C4-2B (cell line): ENCODE data around the gene IL18RAP.

ENCODE experiments used
- H3K27ac ChIP-seq: fragments of 450-650 bp; 2 replicates; pipeline ENCODE4 v1.5.1; 2017
- ZFX ChIP-seq: fragments of 450-650 bp; IDR thresholded peaks from 2 replicates; pipeline ENCODE4 v1.6.1; 2017
- TF ChIP-seq, protein P1 (sequence below): fragments of 450-650 bp; conservative IDR thresholded peaks from 2 replicates; pipeline ENCODE4 v1.5.1; 2017; ENCODE audit warnings: mild to moderate bottlenecking

The IL18RAP gene

DNA sequence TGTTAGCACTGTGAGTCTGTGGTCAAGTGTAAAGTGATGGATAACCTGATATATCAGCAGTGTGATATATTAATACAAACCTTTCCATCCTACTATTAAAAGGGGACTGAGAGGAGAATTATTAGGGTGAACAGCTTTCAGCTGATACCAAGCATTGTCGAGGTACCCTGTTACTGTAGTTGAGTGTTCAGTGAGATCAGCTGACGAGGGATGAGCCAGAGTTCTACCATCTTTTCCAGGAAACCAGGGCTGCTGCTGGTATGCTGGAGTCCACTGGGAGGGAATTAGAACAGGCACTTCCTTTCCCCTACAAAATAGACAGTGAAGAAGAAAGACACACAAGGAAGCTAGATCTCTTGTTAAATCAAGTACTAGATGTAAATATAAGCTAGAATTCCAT is 408 bp downstream of the IL18RAP start:
- TF ChIP-seq, protein P1, sequence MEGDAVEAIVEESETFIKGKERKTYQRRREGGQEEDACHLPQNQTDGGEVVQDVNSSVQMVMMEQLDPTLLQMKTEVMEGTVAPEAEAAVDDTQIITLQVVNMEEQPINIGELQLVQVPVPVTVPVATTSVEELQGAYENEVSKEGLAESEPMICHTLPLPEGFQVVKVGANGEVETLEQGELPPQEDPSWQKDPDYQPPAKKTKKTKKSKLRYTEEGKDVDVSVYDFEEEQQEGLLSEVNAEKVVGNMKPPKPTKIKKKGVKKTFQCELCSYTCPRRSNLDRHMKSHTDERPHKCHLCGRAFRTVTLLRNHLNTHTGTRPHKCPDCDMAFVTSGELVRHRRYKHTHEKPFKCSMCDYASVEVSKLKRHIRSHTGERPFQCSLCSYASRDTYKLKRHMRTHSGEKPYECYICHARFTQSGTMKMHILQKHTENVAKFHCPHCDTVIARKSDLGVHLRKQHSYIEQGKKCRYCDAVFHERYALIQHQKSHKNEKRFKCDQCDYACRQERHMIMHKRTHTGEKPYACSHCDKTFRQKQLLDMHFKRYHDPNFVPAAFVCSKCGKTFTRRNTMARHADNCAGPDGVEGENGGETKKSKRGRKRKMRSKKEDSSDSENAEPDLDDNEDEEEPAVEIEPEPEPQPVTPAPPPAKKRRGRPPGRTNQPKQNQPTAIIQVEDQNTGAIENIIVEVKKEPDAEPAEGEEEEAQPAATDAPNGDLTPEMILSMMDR = no peak
- TF ChIP-seq ZFX = no peak
- no peak overlapping the region for H3K27ac ChIP-seq

DNA sequence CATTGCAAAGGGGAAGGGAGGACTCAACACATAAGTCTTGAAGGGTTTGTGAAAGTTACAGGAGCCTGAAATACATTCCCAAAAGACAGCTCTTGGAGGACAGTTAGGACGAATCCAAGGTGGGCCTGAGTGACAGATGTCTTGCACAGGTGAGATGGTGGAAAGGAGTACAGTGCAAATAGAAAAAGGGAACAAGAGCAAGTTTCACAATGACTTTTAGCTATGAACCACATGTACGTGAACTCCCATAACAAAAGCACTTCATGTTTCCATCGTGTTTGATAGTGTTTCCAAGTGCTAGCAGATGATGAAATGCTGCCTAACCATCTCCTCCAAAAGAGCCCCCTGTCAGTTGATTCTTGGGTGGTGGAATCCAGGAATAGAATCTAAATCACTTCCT is 1.8 kb downstream of the IL18RAP start:
- TF ChIP-seq ZFX = no peak
- TF ChIP-seq, protein P1 = no peak
- no peak overlapping the region for H3K27ac ChIP-seq

DNA sequence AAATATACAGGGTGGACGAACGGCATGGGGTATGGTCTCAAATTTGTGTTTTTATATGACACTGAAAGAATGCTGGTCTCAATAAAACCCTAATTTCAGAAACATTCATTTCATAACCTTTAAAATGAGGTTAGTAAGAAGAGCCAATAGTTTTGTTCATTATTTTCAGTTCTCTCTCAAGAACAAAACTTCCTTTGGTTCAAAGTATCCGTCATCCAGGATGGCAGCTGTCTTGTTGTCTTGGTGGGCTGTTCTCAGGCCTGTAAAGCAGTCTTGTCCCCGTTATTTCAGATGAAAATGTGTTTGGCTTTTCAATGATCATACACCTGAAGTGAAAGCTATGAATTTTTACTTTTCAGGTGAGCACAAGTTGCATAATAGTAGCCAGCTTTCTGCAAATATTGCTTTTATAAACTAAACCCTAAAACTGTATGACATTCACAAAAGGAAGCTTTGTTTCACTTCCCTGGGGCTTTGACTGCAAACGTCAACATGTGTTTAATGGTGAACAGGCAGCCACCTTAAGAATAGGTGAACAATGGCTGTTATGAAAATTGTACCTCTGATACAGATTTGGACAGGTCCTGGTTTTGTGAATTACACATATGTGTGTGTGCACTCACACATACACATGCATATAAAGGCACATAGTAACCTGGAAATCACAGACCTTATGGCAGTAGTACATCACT is 2.6 kb downstream of the IL18RAP start:
- TF ChIP-seq ZFX = no peak
- TF ChIP-seq, protein P1 = no peak
- H3K27ac ChIP-seq = no peak overlapping the region

DNA sequence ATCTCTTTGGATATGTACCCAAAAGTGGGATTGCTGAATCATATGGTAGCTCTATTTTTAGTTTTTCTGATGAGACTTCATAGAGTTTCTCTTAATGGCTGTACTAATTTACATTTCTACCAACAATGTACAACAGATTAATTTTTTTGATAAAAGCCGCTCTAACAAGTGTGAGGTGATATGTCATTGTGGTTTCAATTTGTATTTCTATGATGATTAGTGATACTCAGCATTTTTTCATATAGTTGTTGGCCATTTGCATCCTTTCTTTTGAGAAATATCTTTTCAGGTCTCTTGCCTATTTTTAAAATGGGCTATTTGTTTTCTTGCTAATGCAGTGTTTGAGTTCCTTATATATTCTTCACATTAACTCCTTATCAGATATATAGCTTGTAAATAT is 4.3 kb downstream of the IL18RAP start:
- no peak overlapping the region for H3K27ac ChIP-seq
- TF ChIP-seq, protein P1 = no peak
- no peak for TF ChIP-seq ZFX

DNA sequence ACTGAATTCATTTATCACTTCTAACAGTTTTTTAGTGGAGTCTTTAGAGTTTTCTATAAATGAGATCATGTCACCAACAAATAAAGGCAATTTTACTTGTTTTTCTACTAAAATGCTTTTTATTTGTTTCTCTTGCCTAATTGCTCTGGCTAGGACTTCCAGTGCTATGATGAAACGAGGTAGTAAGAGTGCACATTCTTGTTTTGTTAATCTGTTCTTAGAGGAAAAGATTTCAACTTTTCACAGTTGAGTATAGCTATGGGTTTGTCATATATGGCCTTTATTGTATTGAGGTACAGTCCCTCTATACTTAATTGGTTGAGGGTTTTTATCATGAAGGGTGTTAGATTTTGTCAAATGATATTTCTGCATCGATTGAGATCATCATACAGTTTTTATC is 5.6 kb downstream of the IL18RAP start:
- TF ChIP-seq, protein P1 = no peak
- TF ChIP-seq ZFX = no peak
- H3K27ac ChIP-seq = no peak overlapping the region

DNA sequence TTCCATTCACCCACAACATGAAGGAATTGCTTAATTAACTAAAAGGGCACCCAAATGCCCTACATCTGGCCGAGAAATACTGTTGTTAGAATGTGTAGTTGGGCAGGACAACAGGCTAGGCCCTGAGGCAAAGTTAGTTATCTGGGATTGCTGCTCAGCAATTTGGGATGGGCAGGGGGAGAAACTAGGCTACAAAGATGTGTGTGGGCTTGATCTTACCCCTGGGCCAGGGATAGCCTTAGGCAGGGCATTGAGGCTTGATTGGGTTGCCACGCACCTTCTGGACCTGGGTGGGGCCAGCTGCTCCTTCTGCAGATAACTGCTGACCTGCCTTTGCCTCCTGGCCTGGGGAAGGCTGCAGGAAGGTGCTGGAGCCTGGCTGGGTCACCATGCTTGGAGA is 9.4 kb downstream of the IL18RAP start:
- TF ChIP-seq ZFX = no peak
- TF ChIP-seq, protein P1 = no peak
- no peak overlapping the region for H3K27ac ChIP-seq

DNA sequence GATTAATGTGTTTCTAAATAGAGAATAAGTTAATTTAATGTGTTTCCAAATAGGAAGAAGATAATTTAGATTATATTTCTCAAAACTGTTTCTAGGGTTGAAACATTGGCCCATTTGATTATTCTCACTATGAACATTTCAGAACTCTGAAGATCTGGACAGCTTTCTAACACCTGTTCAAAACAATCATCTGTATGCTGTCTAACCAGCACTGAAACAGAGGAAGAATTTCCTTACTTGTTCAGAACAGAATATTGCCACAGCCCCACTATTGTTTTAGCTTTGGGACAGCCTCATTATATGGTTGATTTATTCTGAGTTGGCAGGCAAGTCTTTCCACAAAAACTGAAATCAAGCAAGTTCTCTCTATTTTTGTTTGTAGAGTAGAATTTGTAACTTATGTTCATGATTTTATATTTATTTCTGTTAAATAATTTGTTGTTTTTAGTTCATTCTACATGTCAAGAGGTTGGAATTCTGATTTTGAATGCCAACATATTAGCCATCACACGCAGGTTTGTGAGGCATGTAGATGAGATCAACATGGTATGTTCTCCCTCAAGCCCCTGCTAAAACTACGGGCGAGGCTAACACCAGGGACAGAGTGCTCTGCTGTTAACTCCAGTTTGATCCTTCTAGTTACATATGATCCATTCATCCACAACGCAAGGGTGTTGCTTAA is 11.2 kb downstream of the IL18RAP start:
- no peak overlapping the region for H3K27ac ChIP-seq
- TF ChIP-seq, protein P1 = no peak
- no peak for TF ChIP-seq ZFX
